NT2/D1 (cell line): ENCODE data around the gene FDX1.

Experiments
- DNase-seq: peaks from one replicate; pipeline ENCODE4 v3.0.0-alpha.2; 2011; ENCODE audit warnings: low read depth, low spot score
- H3K27me3 ChIP-seq: 2 replicates; pipeline ENCODE4 v1.6.0; 2011; ENCODE audit warnings: mild to moderate bottlenecking; ENCODE audit not compliant: insufficient read length, insufficient read depth
- H3K36me3 ChIP-seq: 2 replicates; pipeline ENCODE4 v1.6.1; 2011; ENCODE audit warnings: mild to moderate bottlenecking, low read length, mixed read lengths; ENCODE audit not compliant: insufficient read depth, insufficient read length
- H3K4me1 ChIP-seq: 2 replicates; pipeline ENCODE4 v1.5.1; 2011; ENCODE audit not compliant: insufficient read depth, insufficient read length
- H3K4me3 ChIP-seq: 2 replicates; pipeline ENCODE4 v1.5.1; 2011; ENCODE audit warnings: low read depth; ENCODE audit not compliant: insufficient read length
- H3K9ac ChIP-seq: 2 replicates; pipeline ENCODE4 v1.6.0; 2011; ENCODE audit warnings: low read depth; ENCODE audit not compliant: insufficient read length
- H3K9me3 ChIP-seq: 2 replicates; pipeline ENCODE4 v1.5.1; 2011; ENCODE audit warnings: mild to moderate bottlenecking, low read length; ENCODE audit not compliant: insufficient read depth
- SUZ12 ChIP-seq: IDR thresholded peaks from 2 replicates; pipeline ENCODE4 v1.6.1; 2011; ENCODE audit not compliant: insufficient read length, insufficient read depth; ENCODE audit errors: extremely low read depth
- YY1 ChIP-seq: IDR thresholded peaks from 2 replicates; pipeline ENCODE4 v1.6.1; 2011; ENCODE audit not compliant: insufficient read length, insufficient read depth
- ZNF274 ChIP-seq: IDR thresholded peaks from 2 replicates; pipeline ENCODE4 v1.6.1; 2011; ENCODE audit warnings: mild to moderate bottlenecking, low read depth, low read length

The FDX1 gene

GRCh38 chr11:110513259-110513801 lies 83.6 kb downstream of the FDX1 start:
- no peaks in the 10 kb centered on the region for H3K36me3 ChIP-seq
- H3K9ac ChIP-seq = no peak overlapping the region
- peaks cover 11% of the 10 kb centered on the region for H3K9me3 ChIP-seq
- DNase-seq = no peak
- TF ChIP-seq SUZ12 = no peak
- TF ChIP-seq ZNF274 = no peak
- no peaks in the 10 kb centered on the region for H3K27me3 ChIP-seq
- no peak overlapping the region for H3K4me3 ChIP-seq
- H3K4me1 ChIP-seq = no peaks in the 10 kb centered on the region

- Histone ChIP-seq H3K4me3 (no peak overlapping the region), H3K36me3 (no peaks in the 10 kb centered on the region), H3K9me3 (peaks cover 11% of the 10 kb centered on the region), H3K4me1 (no peaks in the 10 kb centered on the region), H3K27me3 (no peaks in the 10 kb centered on the region), H3K9ac (no peak overlapping the region)
- no peak for DNase-seq
- TF ChIP-seq SUZ12 (no peak), YY1 (no peak), ZNF274 (no peak)
These were observed 84.2 kb downstream of the FDX1 start for GRCh38 chr11:110513846-110514437.
